Measurements from ENCODE around the gene FOXA2. TPM values are rescaled to one million over a fixed set of nuclear protein-coding genes. Genes with fewer than 3 reads are reported as not detected.
A peak's percentile ranks its signal among the peaks of the same experiment; 100 is the strongest.

Gene FOXA2
- total RNA-seq, 2 experiments from 2014 or later, result not detected

DNA sequence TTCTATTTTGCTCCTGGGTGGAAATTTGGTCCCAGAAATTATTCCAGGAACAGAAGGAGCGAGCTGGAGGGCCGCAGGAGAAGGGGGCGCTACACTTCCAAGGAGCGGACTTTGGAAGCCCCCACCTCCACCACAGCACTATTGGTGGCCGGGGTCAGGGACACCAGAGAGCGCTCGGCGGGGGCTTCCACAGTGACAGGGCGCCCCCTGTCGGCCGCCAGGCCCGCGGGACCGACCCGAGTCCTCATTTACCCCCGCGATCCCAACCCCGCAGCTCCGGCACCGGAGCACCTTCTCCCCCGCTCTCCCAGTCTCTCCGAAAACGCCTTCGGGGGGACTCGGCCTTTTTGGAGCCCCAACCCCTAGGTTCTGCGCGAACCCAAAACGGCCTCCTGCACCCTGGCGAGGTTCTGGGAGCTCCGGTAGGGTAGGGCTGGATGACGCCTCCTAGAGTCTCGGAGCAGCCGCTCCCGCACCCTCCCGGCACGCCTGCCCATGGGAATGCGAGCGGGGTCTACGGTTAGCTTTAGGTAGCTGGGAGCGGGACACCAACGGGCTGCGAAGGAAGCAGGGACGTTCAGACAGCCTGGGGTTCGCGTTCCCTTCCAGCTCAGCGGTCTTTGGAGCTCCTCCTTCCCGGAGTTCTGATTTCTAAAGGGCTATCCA, 2.4 kb upstream of the FOXA2 start:
- ATAC-seq (ENCODE audit: poor library complexity) (no peak), DNase-seq (peak in 1 of 14 experiments; percentile 9)
- Histone ChIP-seq H3K4me3 (ENCODE audit: low read length) (no peak overlapping the region), H3K9me3 (ENCODE audit: control insufficient read depth in 1 of 2, insufficient read depth in 1 of 2, low read length in 2 of 2) (peaks cover 0 to 44% of the 10 kb centered on the region in 2 experiments), H3K36me3 (ENCODE audit: insufficient read depth, low read length) (no peaks in the 10 kb centered on the region), H3K27ac (ENCODE audit: low read depth in 1 of 2, low read length in 2 of 2) (no peak overlapping the region), H3K27me3 (ENCODE audit: control insufficient read depth in 1 of 2, insufficient read depth in 2 of 2, low read length in 2 of 2) (peaks cover 36 to 48% of the 10 kb centered on the region in 2 experiments), H3K4me1 (ENCODE audit: insufficient read depth, low read length) (no peaks in the 10 kb centered on the region)
- no peak for TF ChIP-seq CTCF (IDR thresholded peaks at IDR 0.05)
- Mint-ChIP-seq H3K27ac (no peak overlapping the region), H3K4me1 (ENCODE audit: low read depth) (no peaks in the 10 kb centered on the region), H3K9me3 (no peaks in the 10 kb centered on the region), H3K36me3 (ENCODE audit: low read depth) (no peaks in the 10 kb centered on the region), H3K27me3 (peaks cover 59% of the 10 kb centered on the region), H3K4me3 (no peak overlapping the region)
- CTCF ChIA-PET, result no interaction called here
- POLR2A ChIA-PET, result no interaction called here
- intact Hi-C loops (cut with DNase I, micrococcal nuclease), result no loop called here

DNA sequence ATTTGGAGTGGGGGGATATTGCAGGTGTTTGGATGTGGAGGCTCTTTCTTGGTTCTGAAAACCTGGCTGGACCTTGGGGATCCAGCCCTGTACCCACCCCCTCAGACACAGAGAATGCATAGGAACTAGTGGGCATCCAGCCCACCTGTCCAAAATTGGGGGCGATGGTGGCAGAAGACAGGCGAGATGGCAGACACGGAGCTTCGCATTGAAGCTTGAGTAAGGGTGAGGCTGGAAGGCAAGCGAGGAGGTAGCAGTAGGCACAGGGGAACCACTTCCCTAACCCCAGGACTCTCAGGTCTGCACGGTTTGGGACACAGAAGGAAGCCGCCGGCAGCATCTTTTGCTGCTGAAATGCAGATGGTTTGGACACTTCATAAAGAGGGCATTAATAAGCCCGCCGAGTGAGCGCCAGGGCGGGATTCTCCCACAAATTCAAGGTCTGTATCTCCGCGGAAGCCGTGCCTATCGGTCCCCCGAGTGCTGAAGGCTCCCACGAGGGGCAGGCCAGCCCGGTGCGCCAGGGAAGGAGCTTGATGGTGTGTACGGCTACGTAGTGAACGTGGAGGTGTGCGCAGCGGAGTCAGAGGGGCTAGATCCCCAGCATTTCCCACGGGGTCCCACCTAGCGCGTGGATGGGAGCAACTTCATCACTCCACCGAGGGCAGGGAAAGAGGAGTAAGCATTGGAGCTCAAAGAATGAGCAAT, 1.6 kb upstream of the FOXA2 start:
- ChIA-PET POLR2A (no interaction called here), CTCF (no interaction called here)
- H3K4me3 ChIP-seq (ENCODE audit: low read length), result no peak overlapping the region
- Mint-ChIP-seq H3K4me1 (ENCODE audit: low read depth) (no peaks in the 10 kb centered on the region), H3K27me3 (peaks cover 67% of the 10 kb centered on the region), H3K36me3 (ENCODE audit: low read depth) (no peaks in the 10 kb centered on the region), H3K27ac (no peak overlapping the region), H3K9me3 (no peaks in the 10 kb centered on the region), H3K4me3 (no peak overlapping the region)
- no peak overlapping the region for H3K27ac ChIP-seq (ENCODE audit: low read depth in 1 of 2, low read length in 2 of 2)
- no peaks in the 10 kb centered on the region for H3K4me1 ChIP-seq (ENCODE audit: insufficient read depth, low read length)
- TF ChIP-seq CTCF (IDR thresholded peaks at IDR 0.05), result no peak
- peaks cover 0 to 48% of the 10 kb centered on the region in 2 experiments for H3K9me3 ChIP-seq (ENCODE audit: control insufficient read depth in 1 of 2, insufficient read depth in 1 of 2, low read length in 2 of 2)
- intact Hi-C loops (cut with DNase I, micrococcal nuclease), result no loop called here
- ATAC-seq (ENCODE audit: poor library complexity) (no peak), DNase-seq (no peak)
- H3K27me3 ChIP-seq (ENCODE audit: control insufficient read depth in 1 of 2, insufficient read depth in 2 of 2, low read length in 2 of 2), result peaks cover 42 to 57% of the 10 kb centered on the region in 2 experiments
- no peaks in the 10 kb centered on the region for H3K36me3 ChIP-seq (ENCODE audit: insufficient read depth, low read length)

- POLR2A ChIA-PET, result no interaction called here
- H3K9me3 ChIP-seq (ENCODE audit: control insufficient read depth in 1 of 2, insufficient read depth in 1 of 2, low read length in 2 of 2), result peaks cover 0 to 48% of the 10 kb centered on the region in 2 experiments
- intact Hi-C loops (cut with DNase I, micrococcal nuclease), result no loop called here
- Mint-ChIP-seq H3K4me3 (no peak overlapping the region), H3K36me3 (ENCODE audit: low read depth) (no peaks in the 10 kb centered on the region), H3K4me1 (ENCODE audit: low read depth) (no peaks in the 10 kb centered on the region), H3K27ac (no peak overlapping the region), H3K27me3 (peaks cover 70% of the 10 kb centered on the region), H3K9me3 (no peaks in the 10 kb centered on the region)
- no peak for TF ChIP-seq CTCF (IDR thresholded peaks at IDR 0.05)
- no peaks in the 10 kb centered on the region for H3K36me3 ChIP-seq (ENCODE audit: insufficient read depth, low read length)
- peaks cover 45 to 65% of the 10 kb centered on the region in 2 experiments for H3K27me3 ChIP-seq (ENCODE audit: control insufficient read depth in 1 of 2, insufficient read depth in 2 of 2, low read length in 2 of 2)
- ATAC-seq (ENCODE audit: poor library complexity), result no peak
- no peak for DNase-seq
- no peak overlapping the region for H3K27ac ChIP-seq (ENCODE audit: low read depth in 1 of 2, low read length in 2 of 2)
- H3K4me3 ChIP-seq (ENCODE audit: low read length), result no peak overlapping the region
- CTCF ChIA-PET, result no interaction called here
- no peaks in the 10 kb centered on the region for H3K4me1 ChIP-seq (ENCODE audit: insufficient read depth, low read length)
Measured at GRCh38 chr20:22584922-22585785, 782 bp upstream of the FOXA2 start.

Measured in CD4-positive, alpha-beta T cell (primary cell).